ENCODE results near the gene HSBP1L1. TPM values are rescaled to one million over a fixed set of nuclear protein-coding genes. Genes with fewer than 3 reads are reported as not detected.

Gene HSBP1L1
- total RNA-seq, 3 donors from 2014 or later: 33.8 to 73.7 (median 68.4) TPM

GRCh38 chr18:79971211-79971952, 6.9 kb downstream of the HSBP1L1 start:
- TF ChIP-seq CTCF (IDR thresholded peaks at IDR 0.05): no peak
- peaks cover 12% of the 10 kb centered on the region for H3K4me1 ChIP-seq (ENCODE audit: low read depth)
- ATAC-seq (no peak), DNase-seq (no peak)
- H3K36me3 ChIP-seq (ENCODE audit: low read depth): peaks cover 4% of the 10 kb centered on the region
- H3K4me3 ChIP-seq: no peak overlapping the region
- H3K9me3 ChIP-seq: no peaks in the 10 kb centered on the region
- intact Hi-C loops (cut with DNase I, micrococcal nuclease): no loop called here

GRCh38 chr18:79971986-79972385, 7.5 kb downstream of the HSBP1L1 start:
- Histone ChIP-seq H3K4me3 (no peak overlapping the region), H3K36me3 (ENCODE audit: low read depth) (peaks cover 4% of the 10 kb centered on the region), H3K4me1 (ENCODE audit: low read depth) (peaks cover 11% of the 10 kb centered on the region), H3K9me3 (no peaks in the 10 kb centered on the region)
- TF ChIP-seq CTCF (IDR thresholded peaks at IDR 0.05): no peak
- no peak for DNase-seq
- no peak for ATAC-seq
- intact Hi-C loops (cut with DNase I, micrococcal nuclease): no loop called here

DNA sequence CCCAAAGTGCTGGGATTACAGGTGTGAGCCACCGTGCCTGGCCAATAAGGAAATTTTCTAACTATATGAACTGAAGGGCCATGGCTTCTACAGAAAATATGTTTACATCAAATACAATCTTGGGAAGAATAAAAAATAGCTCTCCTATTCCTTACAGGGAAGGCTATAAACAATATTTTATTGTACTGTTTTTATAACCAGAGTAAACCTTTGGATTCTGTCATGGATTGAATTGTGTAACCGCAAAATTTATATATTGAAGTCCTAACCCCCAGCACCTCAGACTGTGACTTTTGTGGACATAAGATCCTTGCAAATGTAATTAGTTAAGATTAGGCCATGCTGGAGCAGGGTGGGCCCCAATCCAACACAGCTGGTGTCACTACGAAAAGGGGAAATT, 8.3 kb downstream of the HSBP1L1 start:
- no peaks in the 10 kb centered on the region for H3K9me3 ChIP-seq
- no peak overlapping the region for H3K4me3 ChIP-seq
- DNase-seq (peak in 1 of 3 donors; percentile 44), ATAC-seq (peak; percentile 83)
- peaks cover 11% of the 10 kb centered on the region for H3K4me1 ChIP-seq (ENCODE audit: low read depth)
- TF ChIP-seq CTCF (IDR thresholded peaks at IDR 0.05): no peak
- H3K36me3 ChIP-seq (ENCODE audit: low read depth): peaks cover 4% of the 10 kb centered on the region
- intact Hi-C loops (cut with DNase I, micrococcal nuclease): no loop called here

GRCh38 chr18:79973517-79973916, 9.1 kb downstream of the HSBP1L1 start:
- intact Hi-C loops (cut with DNase I, micrococcal nuclease): no loop called here
- ATAC-seq: no peak
- Histone ChIP-seq H3K9me3 (no peaks in the 10 kb centered on the region), H3K4me3 (no peak overlapping the region), H3K36me3 (ENCODE audit: low read depth) (peaks cover 4% of the 10 kb centered on the region), H3K4me1 (ENCODE audit: low read depth) (peaks cover 6% of the 10 kb centered on the region)
- no peak for TF ChIP-seq CTCF (IDR thresholded peaks at IDR 0.05)
- DNase-seq: no peak

GRCh38 chr18:79974025-79974654, 9.7 kb downstream of the HSBP1L1 start:
- no peak overlapping the region for H3K4me3 ChIP-seq
- peaks cover 4% of the 10 kb centered on the region for H3K36me3 ChIP-seq (ENCODE audit: low read depth)
- no peak for ATAC-seq
- no peaks in the 10 kb centered on the region for H3K9me3 ChIP-seq
- no peak for DNase-seq
- peaks cover 6% of the 10 kb centered on the region for H3K4me1 ChIP-seq (ENCODE audit: low read depth)
- TF ChIP-seq CTCF (IDR thresholded peaks at IDR 0.05): no peak
- intact Hi-C loops (cut with DNase I, micrococcal nuclease): no loop called here
